HPDE6-E6E7 (cell line): Measurements from ENCODE around the gene PDE6H.

ENCODE experiments used
- DNase-seq: peaks from one replicate; pipeline ENCODE4 v3.0.0; 2011; ENCODE audit warnings: missing footprints; ENCODE audit errors: extremely low spot score

Gene PDE6H

DNA sequence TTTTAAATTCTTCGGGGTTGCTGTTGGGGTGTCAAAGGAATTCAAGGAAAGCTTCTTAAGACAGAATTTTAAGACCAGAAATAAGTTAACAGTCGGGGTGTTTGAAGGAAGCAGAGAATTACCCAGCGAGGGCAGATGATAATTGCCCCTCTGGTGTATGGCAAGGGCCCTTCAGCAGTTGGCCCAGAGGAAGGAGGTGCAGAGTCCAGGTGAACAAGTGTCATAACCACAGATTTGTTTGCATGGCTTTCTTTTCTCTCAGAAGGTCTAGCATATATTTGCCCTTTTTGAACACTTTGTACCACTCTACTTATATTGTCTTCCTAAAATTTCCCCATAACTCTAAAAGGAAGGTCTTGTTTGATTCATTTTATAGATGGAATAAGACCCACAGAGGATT is 1.8 kb downstream of the PDE6H start:
- DNase-seq = no peak

DNA sequence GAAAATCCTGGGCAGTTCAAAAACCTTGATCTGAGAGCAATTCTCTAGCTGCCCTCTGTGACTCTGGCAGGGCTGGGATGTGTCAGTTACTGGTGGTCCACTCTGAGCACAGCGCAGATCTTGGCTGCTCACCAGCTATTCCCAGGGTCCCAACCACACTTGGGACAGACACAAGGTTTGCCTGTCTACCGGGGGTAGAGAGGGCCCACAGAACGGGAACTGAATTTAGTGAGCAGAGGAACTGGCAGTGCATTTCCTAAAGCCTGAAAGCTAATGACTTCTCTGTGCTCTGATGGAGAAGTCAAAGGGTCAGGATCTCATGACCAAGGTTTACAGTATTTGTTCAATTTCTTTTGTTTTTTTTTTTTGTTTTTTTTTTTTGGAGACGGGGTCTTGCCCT is 2.6 kb downstream of the PDE6H start:
- no peak for DNase-seq

DNA sequence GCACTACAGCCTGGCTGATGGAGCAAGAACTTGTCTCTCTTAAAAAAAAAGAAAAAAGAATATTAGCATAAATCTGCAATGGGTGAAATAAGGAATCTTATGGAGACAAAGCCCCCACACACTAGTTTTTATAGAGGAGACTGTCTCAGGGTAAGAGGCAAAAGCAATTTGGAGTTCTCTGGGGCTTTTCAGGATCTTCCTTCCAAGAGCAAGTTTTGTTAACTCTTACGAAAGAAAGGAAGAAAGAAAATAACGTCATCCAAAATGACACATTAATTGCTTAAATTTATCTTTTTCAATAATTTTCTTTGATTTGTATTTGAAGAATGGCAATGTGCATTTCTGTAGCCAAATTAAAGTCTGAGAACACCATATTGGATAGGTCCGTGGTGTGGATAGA is 3.8 kb downstream of the PDE6H start:
- no peak for DNase-seq

DNA sequence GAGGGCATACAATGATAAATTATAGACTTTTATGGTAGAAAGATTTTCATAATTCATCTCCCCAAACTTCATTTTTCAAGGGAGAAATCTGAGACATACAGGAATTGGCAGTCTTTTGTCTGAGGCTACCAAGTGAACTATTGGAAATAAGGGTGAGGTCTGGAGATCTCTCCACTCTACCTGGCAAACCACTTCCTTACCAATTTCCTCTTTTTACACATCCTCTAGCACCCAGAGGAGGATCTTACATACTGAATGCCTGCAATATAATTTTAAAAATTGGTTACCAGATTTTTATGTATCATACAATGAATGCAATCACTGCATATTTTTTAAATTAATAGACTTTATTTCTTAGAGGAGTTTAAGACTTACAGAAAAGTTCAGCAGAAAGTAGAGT is 6.6 kb downstream of the PDE6H start:
- DNase-seq = no peak

DNA sequence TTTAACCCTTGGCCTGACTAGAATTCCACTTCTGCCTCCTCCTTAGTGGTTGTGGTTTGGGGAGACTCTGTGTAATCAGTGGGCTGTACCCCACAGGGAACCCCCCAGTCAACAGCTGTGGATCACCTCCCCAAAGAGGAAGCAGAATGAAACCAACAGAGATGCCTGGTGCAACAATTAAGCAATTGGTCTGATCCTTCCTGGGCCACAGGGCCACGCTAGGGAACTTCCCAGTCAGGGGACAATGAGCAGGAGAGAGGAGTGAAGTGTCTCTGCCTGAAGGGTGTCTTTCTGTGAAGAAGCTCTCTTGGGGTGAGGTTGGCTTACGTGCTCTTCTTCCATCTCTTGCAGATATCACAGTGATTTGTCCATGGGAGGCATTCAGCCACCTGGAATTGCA is 8.2 kb downstream of the PDE6H start:
- no peak for DNase-seq

DNA sequence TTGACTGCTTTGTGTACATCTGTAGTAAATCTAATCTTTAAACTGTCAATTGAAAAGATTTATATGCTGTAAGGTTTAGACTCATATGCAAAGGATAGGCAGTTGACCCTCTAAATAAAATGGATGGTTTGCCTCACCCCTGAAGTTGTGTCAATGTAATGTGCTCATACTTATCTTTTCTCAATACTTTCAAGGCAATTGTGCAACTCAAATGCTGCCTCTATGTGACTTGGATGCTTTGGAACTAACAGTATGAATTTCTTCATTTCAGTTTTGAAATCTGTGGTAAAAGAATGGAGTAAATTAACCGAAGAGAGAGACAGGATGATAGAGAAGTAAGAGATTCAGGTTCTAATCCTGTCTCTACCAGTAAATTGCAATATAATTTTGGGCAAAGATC is 9.7 kb downstream of the PDE6H start:
- no peak for DNase-seq

DNA sequence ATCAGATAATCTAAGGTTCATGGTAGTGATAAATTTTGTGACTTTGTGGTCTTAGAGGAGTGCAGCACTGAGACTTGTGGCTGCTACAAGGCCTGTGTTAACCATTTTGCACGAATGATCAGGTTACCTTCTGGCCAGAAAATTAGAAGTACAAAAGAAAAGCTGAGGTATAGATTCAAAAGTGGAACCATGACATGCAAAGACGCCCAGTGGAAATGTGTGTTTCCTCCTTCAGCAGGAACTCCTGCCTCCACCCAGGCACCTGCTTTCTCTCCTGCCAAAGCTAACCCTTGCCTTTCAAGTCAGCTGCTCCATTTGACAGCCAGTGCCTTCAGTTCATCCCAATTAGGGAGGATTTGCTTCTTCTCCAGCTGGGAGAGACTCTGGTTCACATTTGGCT is 10.1 kb downstream of the PDE6H start:
- no peak for DNase-seq

DNA sequence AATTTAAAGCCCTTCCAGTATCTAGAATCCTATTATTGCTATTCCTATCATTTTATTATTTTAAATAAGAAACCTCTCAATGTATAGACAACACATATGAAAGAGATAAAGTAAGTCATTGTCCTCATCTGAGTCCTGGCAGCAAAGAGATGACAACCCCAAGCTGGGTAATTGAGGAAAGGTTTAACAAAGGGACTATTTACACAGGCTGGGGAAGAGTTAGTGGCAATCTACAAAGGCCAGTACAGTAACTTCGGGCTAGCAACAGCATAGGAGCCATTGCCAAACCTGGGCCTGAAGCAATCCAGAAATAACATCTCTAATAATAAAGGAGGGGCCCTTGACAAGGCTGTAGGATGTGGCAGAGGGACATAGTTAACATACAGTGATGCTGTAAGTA is 11.2 kb downstream of the PDE6H start:
- no peak for DNase-seq

DNA sequence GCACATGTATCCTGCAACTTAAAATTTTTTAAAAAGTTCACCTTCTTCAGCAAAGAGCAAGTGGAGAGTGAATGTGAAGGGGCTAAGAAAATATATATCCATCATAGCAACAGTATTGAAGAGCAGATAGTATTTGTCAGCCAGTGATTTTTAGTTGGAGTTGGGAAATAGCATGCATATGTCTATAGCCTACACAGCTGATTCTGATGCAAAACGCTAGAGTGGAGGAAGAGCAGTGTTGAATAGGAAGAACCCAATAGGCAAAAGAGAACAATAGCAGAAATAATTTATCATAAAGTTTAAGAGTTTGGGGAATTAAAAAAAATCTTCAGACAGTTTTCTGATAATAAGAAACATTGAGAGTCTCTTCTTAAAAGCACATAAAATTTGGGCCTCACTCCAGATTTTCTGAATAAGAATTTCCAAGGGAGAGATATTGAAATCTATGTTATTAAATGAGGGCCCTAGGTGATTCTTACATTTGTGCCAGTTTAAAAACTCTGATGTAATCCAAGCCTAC is 12.0 kb downstream of the PDE6H start:
- DNase-seq = no peak

DNA sequence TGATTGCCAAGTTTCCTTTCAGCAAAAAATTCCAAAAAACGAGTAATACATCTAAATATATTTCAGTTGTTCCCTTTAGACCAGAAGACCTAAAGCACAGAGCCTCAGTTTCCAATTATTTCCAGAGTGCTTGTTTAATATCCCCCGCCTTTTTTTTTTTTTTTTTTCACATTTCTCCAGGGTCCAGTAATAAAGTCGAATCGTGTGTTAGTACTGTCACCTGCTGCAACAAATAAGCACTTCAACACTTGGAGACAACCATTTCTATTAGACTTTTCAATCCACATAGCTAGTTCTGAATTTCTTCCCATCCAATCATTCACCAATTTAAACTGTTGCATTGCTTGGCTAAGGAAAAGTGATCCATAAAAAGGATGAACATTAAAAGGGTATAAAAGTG is 13.6 kb downstream of the PDE6H start:
- DNase-seq = no peak

DNA sequence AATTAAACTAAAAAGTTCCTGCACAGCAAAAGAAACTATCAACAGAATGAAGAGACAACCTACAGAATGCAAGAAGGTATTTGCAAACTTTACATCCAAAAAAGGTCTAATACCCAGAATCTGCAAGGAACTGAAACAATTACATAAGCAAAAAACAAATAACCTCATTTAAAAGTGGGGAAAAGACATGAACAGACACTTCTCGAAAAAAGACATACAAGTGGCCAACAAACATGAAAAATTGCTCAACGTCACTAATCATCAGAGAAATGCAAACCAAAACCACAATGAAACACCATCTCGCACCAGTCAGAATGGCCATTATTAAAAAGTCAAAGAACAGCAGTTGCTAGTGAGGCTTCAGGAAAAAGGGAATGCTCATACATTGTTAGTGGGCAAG is 15.2 kb downstream of the PDE6H start:
- no peak for DNase-seq

DNA sequence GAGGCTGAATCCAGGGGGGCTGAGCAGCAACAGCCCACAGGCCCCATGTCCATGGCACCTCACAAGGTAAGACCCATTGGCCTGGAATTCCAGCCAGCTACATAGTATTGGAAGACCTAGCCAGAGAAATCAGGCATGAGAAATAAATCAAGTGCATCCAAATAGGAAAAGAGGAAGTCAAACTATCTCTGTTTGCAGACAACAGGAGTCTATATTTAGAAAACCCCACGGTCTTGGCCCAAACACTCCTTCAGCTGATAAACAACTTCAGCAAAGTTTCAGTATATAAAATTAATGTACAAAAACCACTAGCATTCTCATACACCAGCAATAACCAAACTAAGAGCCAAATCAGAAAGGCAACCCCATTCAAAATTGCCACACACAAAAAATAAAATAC is 16.9 kb downstream of the PDE6H start:
- DNase-seq = no peak

DNA sequence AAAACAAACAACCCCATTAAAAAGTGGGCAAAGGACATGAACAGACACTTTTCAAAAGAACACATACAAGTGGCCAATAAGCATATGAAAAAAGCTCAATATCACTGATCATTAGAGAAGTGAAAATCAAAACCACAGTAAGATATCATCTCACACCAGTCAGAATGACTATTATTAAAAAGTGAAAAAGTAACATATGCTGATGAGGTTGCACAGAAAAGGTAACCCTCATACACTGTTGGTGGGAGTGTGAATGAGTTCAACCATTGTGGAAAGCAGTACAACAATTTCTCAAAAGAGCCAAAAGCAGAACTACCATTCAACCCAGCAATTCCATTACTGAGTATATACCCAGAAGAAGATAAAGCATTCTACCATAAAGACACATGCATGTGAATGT is 18.2 kb downstream of the PDE6H start:
- DNase-seq = no peak

DNA sequence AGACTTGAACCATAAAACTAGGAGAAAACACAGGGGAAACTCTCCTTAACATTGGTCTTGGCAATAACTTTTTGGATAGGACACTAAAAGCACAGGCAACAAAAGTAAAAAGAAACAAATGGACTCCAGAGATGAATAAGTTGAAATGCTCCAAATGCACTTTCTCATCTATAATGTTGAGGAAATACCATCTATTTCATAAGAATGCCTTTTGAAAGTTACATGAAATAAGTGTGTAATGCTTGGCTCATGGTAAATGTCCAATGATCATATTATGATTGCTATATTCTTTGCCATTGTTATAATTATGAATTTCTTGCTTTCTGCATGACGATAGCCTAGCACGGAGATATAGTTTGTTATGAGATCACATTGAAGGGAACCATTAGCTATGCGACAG is 19.8 kb downstream of the PDE6H start:
- no peak for DNase-seq

DNA sequence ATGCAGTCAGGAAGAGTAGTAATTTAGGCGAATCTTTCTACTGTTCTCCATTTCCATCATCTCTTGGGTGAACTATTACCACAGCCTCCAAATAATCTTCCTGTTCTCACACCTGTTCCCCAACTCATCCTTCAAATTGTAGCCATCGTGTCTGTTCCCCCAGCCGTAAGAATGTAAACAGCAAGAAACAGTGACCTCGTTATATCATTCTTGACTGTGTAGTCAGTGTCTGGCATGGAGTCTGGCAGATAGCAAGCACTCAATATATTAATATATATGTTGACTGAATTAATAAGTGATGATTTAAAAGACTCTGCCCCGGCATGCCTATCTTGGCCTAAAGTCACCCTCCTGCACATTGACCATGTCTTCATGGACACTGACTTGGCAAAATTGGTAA is 20.3 kb downstream of the PDE6H start:
- no peak for DNase-seq

DNA sequence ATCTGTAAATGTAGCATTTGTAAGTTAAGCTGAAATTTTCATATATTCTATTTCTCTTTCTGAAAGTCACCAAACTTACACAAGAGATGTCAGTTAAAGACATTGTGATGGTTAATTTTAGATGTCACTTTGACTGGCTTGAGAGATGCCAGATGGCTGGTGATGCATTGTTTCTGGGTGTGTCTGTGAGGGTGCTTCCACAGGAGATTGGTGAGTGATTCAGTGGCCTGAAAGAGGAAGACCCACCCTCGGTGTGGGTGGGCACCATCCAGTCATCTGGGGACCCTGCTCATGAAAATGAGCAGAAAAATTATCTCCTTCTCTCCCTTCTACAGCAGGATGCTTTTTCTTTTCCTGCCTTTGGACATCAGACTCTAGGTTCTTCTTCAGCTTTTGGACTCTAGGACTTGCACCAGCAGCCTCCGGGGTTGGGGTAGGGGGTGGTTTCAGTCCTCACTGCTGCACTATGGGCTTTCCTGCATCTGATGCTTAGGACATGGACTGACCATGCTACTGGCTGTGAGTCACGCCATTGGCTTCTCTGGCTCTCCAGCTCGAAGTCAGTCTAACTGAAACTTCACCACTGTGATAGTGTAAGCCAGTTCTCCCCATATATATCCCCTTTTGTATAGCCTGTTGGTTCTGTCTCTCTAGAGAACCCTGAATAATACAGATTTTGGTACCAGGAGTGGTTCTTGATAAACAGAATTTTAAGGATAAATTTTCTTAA is 20.9 kb downstream of the PDE6H start:
- no peak for DNase-seq

DNA sequence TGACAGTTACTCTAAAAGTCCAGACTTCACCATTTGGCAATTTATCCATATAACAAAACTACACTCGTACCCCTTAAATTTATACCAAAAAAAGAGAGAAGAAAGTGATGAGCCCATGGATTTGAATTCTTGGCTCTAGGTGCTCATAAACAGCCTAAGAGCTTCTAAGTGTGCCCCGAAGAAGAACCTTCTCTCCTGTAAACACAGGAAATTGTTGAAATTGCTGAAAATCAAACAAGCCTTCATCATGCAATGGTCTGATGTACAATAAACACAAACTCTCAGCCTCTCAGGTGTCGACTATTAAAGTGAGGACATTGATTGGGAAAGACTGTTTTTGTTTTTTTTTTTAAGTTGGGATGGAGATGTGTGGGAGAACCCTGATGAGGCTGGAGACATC is 21.8 kb downstream of the PDE6H start:
- DNase-seq = no peak

DNA sequence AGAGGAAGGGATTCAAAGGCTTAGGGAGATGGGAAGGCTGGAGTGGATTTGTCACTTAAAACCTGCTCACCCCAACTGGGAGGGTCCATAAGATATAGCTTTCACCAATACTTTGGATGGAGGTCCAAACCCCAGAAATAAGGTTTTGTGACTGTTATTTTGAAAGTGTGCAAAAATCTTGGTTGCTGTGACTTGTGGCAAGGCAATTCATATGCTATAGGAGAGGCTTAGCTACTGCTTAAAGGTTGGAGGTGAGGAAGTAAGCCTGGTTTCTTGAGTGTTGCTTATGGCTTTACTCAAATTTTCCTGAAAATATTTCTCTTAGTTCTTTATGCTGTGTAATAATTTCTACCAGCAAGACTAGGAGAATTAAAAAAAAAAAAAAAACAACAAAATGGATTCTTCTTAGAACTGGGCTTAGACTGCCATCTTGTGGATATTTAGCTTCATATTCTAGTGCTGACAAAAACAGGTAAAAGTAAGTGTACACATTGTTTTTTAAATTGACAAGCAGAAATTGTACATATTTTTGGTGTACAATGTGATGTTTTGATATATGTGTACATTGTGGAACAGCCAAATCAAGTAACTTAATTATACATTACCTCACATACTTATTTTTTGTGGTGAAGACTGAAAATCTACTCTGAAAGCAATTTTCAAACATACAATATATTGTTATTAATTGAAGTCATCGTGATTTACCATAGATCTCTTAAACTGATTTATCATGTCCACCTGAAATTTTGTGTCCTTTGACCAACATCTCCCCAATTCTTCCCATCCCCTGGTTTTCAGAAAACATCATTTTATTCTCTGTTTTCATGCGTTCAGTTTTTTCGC is 23.0 kb downstream of the PDE6H start:
- DNase-seq = no peak

DNA sequence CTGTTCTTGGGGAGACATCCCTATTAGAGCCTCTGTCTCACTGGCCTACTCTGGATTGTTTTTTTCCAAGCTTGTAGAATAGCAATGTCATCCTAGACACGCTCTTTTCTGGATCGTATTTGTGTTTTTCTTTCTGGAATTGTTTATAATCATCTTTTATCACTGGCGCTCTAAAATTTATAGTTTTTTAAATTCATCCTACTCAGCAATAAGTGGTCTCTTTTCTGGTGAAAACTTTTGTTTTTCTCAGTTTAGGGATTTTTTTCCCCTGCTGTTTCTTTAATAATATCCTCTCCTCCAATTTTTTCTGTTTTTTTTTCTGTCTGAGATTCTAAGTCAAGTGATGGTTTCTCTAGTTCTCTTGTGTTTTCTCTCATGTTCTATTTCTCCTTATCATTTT is 25.2 kb downstream of the PDE6H start:
- no peak for DNase-seq

DNA sequence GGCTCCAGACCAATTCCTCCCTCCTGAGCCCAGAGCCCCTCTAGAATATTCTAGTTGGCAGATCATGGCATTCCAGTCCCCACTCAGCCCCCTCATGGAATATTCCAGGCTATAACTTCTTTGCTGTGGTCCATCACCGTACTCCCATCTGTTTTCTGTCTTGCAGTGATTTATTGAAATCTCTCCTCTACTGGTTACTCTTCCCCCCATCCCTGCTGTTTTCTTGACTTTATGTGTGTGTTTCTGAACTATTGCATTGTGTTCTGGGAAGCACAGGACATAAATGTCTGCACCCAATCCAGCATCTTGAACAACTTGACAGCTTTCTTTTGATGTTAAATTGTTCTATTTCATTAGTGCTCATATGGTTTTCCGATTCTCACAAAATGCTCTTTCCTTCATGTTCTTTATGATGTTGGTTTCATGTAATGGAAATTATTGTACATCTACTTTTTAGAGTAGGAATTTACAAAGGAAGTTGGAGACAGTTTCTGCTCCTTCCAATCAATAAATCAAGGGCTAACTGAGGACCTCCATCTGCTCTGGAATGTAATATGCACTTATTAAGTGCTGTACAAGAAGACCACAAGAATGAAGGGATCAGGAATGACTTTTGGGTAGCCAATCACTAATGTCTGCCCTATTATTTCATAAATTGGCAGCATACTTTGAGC is 26.3 kb downstream of the PDE6H start:
- DNase-seq = no peak

DNA sequence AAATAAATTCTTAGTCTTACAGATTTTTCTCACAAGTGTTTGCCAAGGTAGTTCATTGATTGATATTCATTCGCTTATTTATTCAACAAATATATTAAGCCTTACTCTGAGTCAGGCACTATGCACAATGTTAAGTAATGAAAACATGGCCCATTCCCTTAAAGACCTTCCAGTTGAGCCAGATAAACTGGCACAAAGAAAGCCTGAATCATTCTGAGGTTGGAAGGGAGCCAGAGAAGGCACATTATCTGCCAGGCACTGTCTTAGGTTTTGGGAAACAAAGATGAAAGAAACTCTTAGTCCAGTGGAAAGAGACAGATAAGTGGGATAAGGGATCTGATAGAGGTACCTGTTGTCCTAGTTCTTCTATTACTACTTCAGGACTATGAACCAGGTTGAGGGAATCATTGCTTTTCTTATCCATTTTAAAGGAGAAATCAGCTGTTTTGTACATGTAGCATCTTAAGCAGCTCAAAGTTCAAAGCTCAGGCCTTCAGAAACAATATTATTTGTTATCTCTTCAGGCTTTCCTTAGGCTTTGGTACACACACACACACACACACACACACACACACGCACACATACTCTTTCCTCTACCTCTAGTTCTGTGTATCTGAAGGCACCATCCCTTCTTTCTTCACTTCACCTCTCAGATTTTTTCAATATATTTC is 27.0 kb downstream of the PDE6H start:
- DNase-seq = no peak

DNA sequence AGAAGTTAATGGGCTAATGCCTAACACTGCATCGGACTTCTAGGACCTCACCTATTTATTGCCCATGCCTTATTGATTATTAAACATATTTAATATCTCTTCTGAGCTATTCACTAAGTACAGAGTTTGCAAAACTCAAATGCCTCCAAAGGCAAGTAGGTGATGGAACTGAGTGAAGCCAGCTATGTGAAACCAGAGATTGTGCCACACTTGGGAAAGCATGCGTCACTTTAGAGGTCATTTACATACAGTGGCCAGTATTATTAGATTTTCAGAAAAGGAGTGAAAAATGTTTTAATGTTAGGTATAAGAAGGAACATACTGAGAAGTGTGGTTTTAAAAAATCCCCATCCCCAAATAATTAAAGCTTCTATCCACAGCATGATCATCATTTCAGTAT is 27.7 kb downstream of the PDE6H start:
- no peak for DNase-seq
